ENCODE measurements around the gene PRKN. TPM values are rescaled to one million over a fixed set of nuclear protein-coding genes. Genes with fewer than 3 reads are reported as not detected.
"Not testable (repeated sequence)": the region's sequence is repeated elsewhere in the genome, so short reads cannot be mapped to it uniquely, and the experiment has no call there.

Gene PRKN
- total RNA-seq, 1 donor from 2014 or later, result 2.8 TPM

DNA sequence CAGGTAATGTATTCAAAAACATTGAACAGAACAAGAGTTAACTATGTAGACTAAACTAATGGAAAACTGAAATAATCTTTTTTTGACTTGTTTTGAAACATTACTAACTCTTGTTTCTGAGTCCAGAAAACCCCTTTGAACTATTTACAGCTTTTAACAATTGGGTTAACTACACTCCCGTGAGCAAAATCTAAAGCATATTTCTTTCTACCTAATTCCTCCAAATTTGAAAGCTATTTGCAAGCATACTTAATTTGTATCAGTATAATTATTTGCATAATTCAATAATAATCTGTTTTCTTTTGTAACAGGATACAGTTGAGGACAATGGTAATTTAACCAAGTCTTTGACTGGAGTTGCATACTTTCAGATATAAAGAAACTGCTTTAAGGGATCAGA, 1391.1 kb downstream of the PRKN start:
- H3K36me3 Mint-ChIP-seq, result no peaks in the 10 kb centered on the region
- H3K4me2 ChIP-seq, result no peak overlapping the region
- no peaks in the 10 kb centered on the region for H3K79me2 ChIP-seq (ENCODE audit: low read depth)
- H2AFZ ChIP-seq (replicated peaks), result no peak overlapping the region
- TF ChIP-seq EZH2phosphoT487 (IDR thresholded peaks at IDR 0.05) (no peak), EZH2 (IDR thresholded peaks at IDR 0.05) (no peak)
- TF ChIP-seq, protein P1, sequence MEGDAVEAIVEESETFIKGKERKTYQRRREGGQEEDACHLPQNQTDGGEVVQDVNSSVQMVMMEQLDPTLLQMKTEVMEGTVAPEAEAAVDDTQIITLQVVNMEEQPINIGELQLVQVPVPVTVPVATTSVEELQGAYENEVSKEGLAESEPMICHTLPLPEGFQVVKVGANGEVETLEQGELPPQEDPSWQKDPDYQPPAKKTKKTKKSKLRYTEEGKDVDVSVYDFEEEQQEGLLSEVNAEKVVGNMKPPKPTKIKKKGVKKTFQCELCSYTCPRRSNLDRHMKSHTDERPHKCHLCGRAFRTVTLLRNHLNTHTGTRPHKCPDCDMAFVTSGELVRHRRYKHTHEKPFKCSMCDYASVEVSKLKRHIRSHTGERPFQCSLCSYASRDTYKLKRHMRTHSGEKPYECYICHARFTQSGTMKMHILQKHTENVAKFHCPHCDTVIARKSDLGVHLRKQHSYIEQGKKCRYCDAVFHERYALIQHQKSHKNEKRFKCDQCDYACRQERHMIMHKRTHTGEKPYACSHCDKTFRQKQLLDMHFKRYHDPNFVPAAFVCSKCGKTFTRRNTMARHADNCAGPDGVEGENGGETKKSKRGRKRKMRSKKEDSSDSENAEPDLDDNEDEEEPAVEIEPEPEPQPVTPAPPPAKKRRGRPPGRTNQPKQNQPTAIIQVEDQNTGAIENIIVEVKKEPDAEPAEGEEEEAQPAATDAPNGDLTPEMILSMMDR (IDR thresholded peaks at IDR 0.05), result no peak
- no peak for DNase-seq (ENCODE audit: low spot score)
- H3F3A ChIP-seq (ENCODE audit: low read depth), result no peaks in the 10 kb centered on the region
- no peaks in the 10 kb centered on the region for H3K4me1 Mint-ChIP-seq
- no peak overlapping the region for H3K27ac Mint-ChIP-seq
- H4K20me1 ChIP-seq (ENCODE audit: low read depth), result no peaks in the 10 kb centered on the region
- no peaks in the 10 kb centered on the region for H3K36me3 ChIP-seq
- no peaks in the 10 kb centered on the region for H3K9me3 ChIP-seq (ENCODE audit: low read depth)
- H3K4me1 ChIP-seq, result no peaks in the 10 kb centered on the region
- no peak overlapping the region for H3K27ac ChIP-seq
- no peaks in the 10 kb centered on the region for H3K27me3 ChIP-seq
- peaks cover 13% of the 10 kb centered on the region for H3K9me3 Mint-ChIP-seq
- H3K4me3 ChIP-seq, result no peak overlapping the region
- no peak overlapping the region for H3K9ac ChIP-seq
- H3K4me3 Mint-ChIP-seq, result no peak overlapping the region
- peaks cover 5% of the 10 kb centered on the region for H3K27me3 Mint-ChIP-seq (ENCODE audit: insufficient read depth, low read depth)

DNA sequence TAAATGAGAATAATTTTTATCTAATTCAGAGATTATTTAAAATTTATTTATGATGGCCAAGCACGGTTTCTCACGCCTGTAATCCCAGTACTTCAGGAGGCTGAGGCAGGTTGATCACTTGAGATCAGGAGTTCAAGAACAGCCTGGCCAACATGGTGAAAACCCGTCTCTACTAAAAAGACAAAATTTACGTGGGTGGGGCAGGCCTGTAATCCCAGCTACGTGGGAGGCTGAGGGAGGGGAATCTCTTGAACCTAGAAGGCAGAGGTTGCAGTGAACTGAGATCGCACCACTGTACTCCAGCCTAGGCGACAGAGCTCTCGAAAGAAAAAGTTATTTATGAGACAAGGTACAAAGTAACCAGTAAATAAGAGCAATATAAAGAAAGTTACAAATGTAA, 1394.2 kb downstream of the PRKN start:
- H3K9me3 Mint-ChIP-seq, result peaks cover 17% of the 10 kb centered on the region
- Histone ChIP-seq H3K4me2 (no peak overlapping the region), H3K36me3 (no peaks in the 10 kb centered on the region), H3K9ac (no peak overlapping the region), H3K9me3 (ENCODE audit: low read depth) (no peaks in the 10 kb centered on the region), H3K79me2 (ENCODE audit: low read depth) (no peaks in the 10 kb centered on the region), H3K4me3 (no peak overlapping the region), H3F3A (ENCODE audit: low read depth) (no peaks in the 10 kb centered on the region), H2AFZ (replicated peaks) (no peak overlapping the region), H3K4me1 (no peaks in the 10 kb centered on the region), H4K20me1 (ENCODE audit: low read depth) (no peaks in the 10 kb centered on the region), H3K27me3 (no peaks in the 10 kb centered on the region), H3K27ac (no peak overlapping the region)
- H3K4me3 Mint-ChIP-seq, result no peak overlapping the region
- H3K4me1 Mint-ChIP-seq, result no peaks in the 10 kb centered on the region
- H3K27ac Mint-ChIP-seq, result no peak overlapping the region
- TF ChIP-seq EZH2phosphoT487 (IDR thresholded peaks at IDR 0.05) (no peak), EZH2 (IDR thresholded peaks at IDR 0.05) (no peak)
- TF ChIP-seq, protein P1 (IDR thresholded peaks at IDR 0.05), result no peak
- H3K27me3 Mint-ChIP-seq (ENCODE audit: insufficient read depth, low read depth), result peaks cover 3% of the 10 kb centered on the region
- H3K36me3 Mint-ChIP-seq, result no peaks in the 10 kb centered on the region
- no peak for DNase-seq (ENCODE audit: low spot score)

DNA sequence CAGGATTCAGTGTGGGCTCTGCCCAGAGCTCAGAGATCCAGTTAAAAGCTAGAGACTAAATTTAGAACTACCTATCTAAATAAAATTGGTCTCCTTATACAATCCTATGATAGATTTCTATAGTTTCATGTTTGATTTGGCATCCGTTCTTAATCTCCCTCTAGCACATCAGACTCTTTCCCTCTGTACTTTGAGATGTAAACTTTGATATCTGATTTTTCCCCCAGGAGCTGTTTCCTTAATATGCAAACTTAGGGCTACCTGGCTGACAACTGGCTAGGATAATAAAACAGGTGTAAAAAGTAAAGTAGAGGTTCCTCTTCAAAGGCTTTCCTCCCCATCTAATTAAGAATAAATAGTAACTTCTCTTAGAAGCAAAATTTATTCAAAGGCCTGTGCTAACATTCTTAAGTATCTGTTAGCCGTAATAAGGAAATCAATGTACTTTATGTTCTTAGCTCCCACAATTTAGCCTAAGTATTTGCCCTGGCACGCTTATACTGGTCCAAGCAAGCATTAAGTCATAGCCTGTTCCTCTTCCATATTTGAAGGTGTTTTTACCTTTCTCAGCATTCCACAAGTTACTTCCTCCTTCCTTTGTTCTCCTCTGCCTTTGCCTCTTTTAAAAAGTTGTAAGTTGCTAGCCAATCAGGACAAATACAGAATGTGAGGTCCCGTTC, 1396.0 kb downstream of the PRKN start:
- not testable (repeated sequence) for H3K4me1 ChIP-seq; H3K4me3 ChIP-seq; H3K27me3 ChIP-seq; H3K79me2 ChIP-seq (ENCODE audit: low read depth); H3F3A ChIP-seq (ENCODE audit: low read depth); H3K27me3 Mint-ChIP-seq (ENCODE audit: insufficient read depth, low read depth); H3K4me3 Mint-ChIP-seq; H3K27ac ChIP-seq; H4K20me1 ChIP-seq (ENCODE audit: low read depth); H3K36me3 ChIP-seq; DNase-seq (ENCODE audit: low spot score); H3K4me2 ChIP-seq; H3K36me3 Mint-ChIP-seq; H2AFZ ChIP-seq (replicated peaks); H3K4me1 Mint-ChIP-seq; H3K9ac ChIP-seq; H3K27ac Mint-ChIP-seq
- peaks cover 14% of the 10 kb centered on the region for H3K9me3 ChIP-seq (ENCODE audit: low read depth)
- peaks cover 22% of the 10 kb centered on the region for H3K9me3 Mint-ChIP-seq

DNA sequence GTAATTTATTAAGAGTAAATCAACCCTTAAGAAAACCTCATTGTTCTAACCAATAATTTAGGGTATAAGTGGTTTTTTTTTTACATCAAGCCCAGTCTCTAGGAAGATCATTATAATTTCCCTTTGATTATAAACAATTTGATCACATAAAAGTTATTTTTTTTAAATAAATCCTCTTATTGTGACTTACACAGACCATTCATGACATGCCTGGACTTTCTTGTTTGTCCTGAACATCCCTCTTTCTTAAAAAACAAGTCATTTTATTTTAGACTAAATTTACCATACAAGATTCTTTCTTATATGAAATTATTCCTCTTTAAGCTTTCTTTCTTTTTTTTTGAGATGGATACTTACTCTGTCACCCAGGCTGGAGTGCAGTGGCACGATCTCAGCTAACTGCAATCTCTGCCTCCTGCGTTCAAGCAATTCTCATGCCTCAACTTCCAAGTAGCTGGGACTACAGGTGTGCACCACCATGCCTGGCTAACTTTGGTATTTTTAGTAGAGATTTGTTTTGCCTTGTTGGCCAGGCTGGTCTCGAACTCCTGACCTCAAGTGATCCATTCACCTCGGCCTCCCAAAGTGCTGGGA, 1400.1 kb downstream of the PRKN start:
- Mint-ChIP-seq H3K9me3 (peaks cover 43% of the 10 kb centered on the region), H3K4me3 (no peak overlapping the region), H3K36me3 (no peaks in the 10 kb centered on the region), H3K27ac (no peak overlapping the region), H3K4me1 (no peaks in the 10 kb centered on the region), H3K27me3 (ENCODE audit: insufficient read depth, low read depth) (peaks cover 4% of the 10 kb centered on the region)
- Histone ChIP-seq H3K9ac (no peak overlapping the region), H3K4me2 (no peak overlapping the region), H2AFZ (replicated peaks) (no peak overlapping the region), H3F3A (ENCODE audit: low read depth) (no peaks in the 10 kb centered on the region), H3K36me3 (no peaks in the 10 kb centered on the region), H3K79me2 (ENCODE audit: low read depth) (no peaks in the 10 kb centered on the region), H3K27ac (no peak overlapping the region), H3K27me3 (no peaks in the 10 kb centered on the region), H3K4me1 (no peaks in the 10 kb centered on the region), H3K9me3 (ENCODE audit: low read depth) (peaks cover 18% of the 10 kb centered on the region), H3K4me3 (no peak overlapping the region), H4K20me1 (ENCODE audit: low read depth) (no peaks in the 10 kb centered on the region)
- peak; percentile 28 for DNase-seq (ENCODE audit: low spot score)
- TF ChIP-seq, protein P1 (IDR thresholded peaks at IDR 0.05), result no peak
- TF ChIP-seq EZH2 (IDR thresholded peaks at IDR 0.05) (no peak), EZH2phosphoT487 (IDR thresholded peaks at IDR 0.05) (no peak)

All from neural progenitor cell (in vitro differentiated cells).